GM23338 (cell line): ENCODE data around the gene CDK14. TPM values are rescaled to one million over a fixed set of nuclear protein-coding genes. Genes with fewer than 3 reads are reported as not detected.

ENCODE experiments used
- ATAC-seq: fragments of 200-7000 bp; cut with Tn5 transposase; 3 replicates; pipeline ENCODE4 v1.9.1; 2020
- DNase-seq: peaks from one replicate; pipeline ENCODE4 v3.0.0-alpha.2; 2015; ENCODE audit warnings: low spot score
- H2AFZ ChIP-seq: fragments of 200-600 bp; sonication (generic); 2 replicates; pipeline ENCODE4 v1.8.0; 2016; ENCODE audit warnings: antibody characterized with exemption, mild to moderate bottlenecking, moderate library complexity
- H3F3A ChIP-seq: fragments of 200-600 bp; sonication (generic); replicated peaks from 2 replicates; pipeline ENCODE4 v1.8.0; 2017; ENCODE audit warnings: antibody characterized with exemption, mixed run types, low read depth
- H3K27ac ChIP-seq: fragments of 200-600 bp; sonication (generic); 2 replicates; pipeline ENCODE4 v1.6.1; 2016; ENCODE audit warnings: low read depth
- H3K27me3 ChIP-seq: fragments of 200-600 bp; sonication (generic); 2 replicates; pipeline ENCODE4 v1.8.0; 2016; ENCODE audit warnings: mild to moderate bottlenecking, mixed run types, moderate library complexity; ENCODE audit not compliant: insufficient read depth
- H3K36me3 ChIP-seq: fragments of 200-600 bp; sonication (generic); 2 replicates; pipeline ENCODE4 v1.8.0; 2016; ENCODE audit warnings: mild to moderate bottlenecking; ENCODE audit not compliant: insufficient read depth
- H3K4me1 ChIP-seq: fragments of 200-600 bp; sonication (generic); 2 replicates; pipeline ENCODE4 v1.8.0; 2016; ENCODE audit warnings: mild to moderate bottlenecking, moderate library complexity; ENCODE audit not compliant: insufficient read depth
- H3K4me2 ChIP-seq: fragments of 200-600 bp; sonication (generic); 2 replicates; pipeline ENCODE4 v1.7.1; 2017; ENCODE audit warnings: mixed run types
- H3K4me3 ChIP-seq: fragments of 200-600 bp; sonication (generic); 2 replicates; pipeline ENCODE4 v1.6.1; 2016; ENCODE audit warnings: mixed run types
- H3K79me2 ChIP-seq: fragments of 200-600 bp; sonication (generic); replicated peaks from 2 replicates; pipeline ENCODE4 v1.8.0; 2017; ENCODE audit warnings: mild to moderate bottlenecking; ENCODE audit not compliant: insufficient read depth
- H3K9me2 ChIP-seq: fragments of 200-600 bp; sonication (generic); 2 replicates; pipeline ENCODE4 v1.8.0; 2017; ENCODE audit not compliant: insufficient read depth
- H4K20me1 ChIP-seq: fragments of 200-600 bp; sonication (generic); replicated peaks from 2 replicates; pipeline ENCODE4 v1.8.0; 2017; ENCODE audit warnings: mild to moderate bottlenecking; ENCODE audit not compliant: insufficient read depth
- H3K27ac Mint-ChIP-seq: 2 replicates; pipeline ENCODE4 v1.8.0; 2020; ENCODE audit warnings: inconsistent platforms, mild to moderate bottlenecking, moderate library complexity, mixed read lengths
- H3K27me3 Mint-ChIP-seq: 3 replicates; pipeline ENCODE4 v1.8.0; 2022; ENCODE audit warnings: low read depth, mild to moderate bottlenecking, moderate library complexity, mixed read lengths, inconsistent platforms; ENCODE audit not compliant: insufficient read depth, poor library complexity
- H3K36me3 Mint-ChIP-seq: 3 replicates; pipeline ENCODE4 v1.8.0; 2021; ENCODE audit warnings: low read depth, mild to moderate bottlenecking, inconsistent platforms, moderate library complexity, mixed read lengths
- H3K4me1 Mint-ChIP-seq: 3 replicates; pipeline ENCODE4 v1.8.0; 2020; ENCODE audit warnings: mild to moderate bottlenecking, inconsistent platforms, mixed read lengths
- H3K4me3 Mint-ChIP-seq: 3 replicates; pipeline ENCODE4 v1.8.0; 2021; ENCODE audit warnings: moderate library complexity, mild to moderate bottlenecking, inconsistent platforms, mixed read lengths
- H3K9me3 Mint-ChIP-seq: 3 replicates; pipeline ENCODE4 v1.8.0; 2020; ENCODE audit warnings: moderate library complexity, mild to moderate bottlenecking, inconsistent platforms, mixed read lengths
- ETS1 ChIP-seq: IDR thresholded peaks from 2 replicates; pipeline ENCODE4 v1.6.1; 2016; ENCODE audit warnings: antibody characterized with exemption
- EZH2 ChIP-seq: fragments of 200-600 bp; sonication (generic); IDR thresholded peaks from one replicate; pipeline ENCODE4 v1.8.0; 2017; ENCODE audit warnings: antibody characterized with exemption, mild to moderate bottlenecking, low read depth; ENCODE audit not compliant: unreplicated experiment
- EZH2phosphoT487 ChIP-seq: fragments of 200-600 bp; sonication (generic); IDR thresholded peaks from one replicate; pipeline ENCODE4 v1.8.1; 2018; ENCODE audit warnings: antibody characterized with exemption; ENCODE audit not compliant: unreplicated experiment
- NANOG ChIP-seq: IDR thresholded peaks from 2 replicates; pipeline ENCODE4 v1.6.1; 2016; ENCODE audit warnings: antibody characterized with exemption, borderline replicate concordance
- POLR2AphosphoS5 ChIP-seq: IDR thresholded peaks from 2 replicates; pipeline ENCODE4 v1.6.1; 2016; ENCODE audit warnings: antibody characterized with exemption, low read depth
- STAT1 ChIP-seq: IDR thresholded peaks from one replicate; pipeline ENCODE4 v1.6.1; 2016; ENCODE audit warnings: antibody characterized with exemption; ENCODE audit not compliant: unreplicated experiment
- ZNF462 ChIP-seq: fragments of 250-450 bp; sonication (Bioruptor Pico); IDR thresholded peaks from 2 replicates; pipeline ENCODE4 v1.5.0; 2020; ENCODE audit warnings: mild to moderate bottlenecking, moderate library complexity
- polyA plus RNA-seq: library from polyadenylated mRNA; unstranded; fragments of >200 nt; fragmentation: Nextera tagmentation; extraction: Ambion mirVana; gene quantifications from 2 replicates; pipeline ENCODE4 v1.2.1, GENCODE V29; 2016
- total RNA-seq: library from RNA; depleted of rRNA; stranded (reverse); fragments of >200 nt; shearing (Covaris generic); gene quantifications from 2 replicates; pipeline ENCODE4 v1.2.3, GENCODE V29; 2014
- TF ChIP-seq, protein P1 (sequence below): IDR thresholded peaks from one replicate; pipeline ENCODE4 v1.6.1; 2018; ENCODE audit warnings: antibody characterized with exemption; ENCODE audit not compliant: unreplicated experiment

The CDK14 gene
- total and polyA plus RNA-seq, 2 experiments from 2014 or later = 11.2 to 24.0 TPM

GRCh38 chr7:91240376-91240941, 644.3 kb downstream of the CDK14 start:
- TF ChIP-seq STAT1 (no peak), POLR2AphosphoS5 (no peak), EZH2phosphoT487 (no peak), NANOG (no peak)
- no peak overlapping the region for H2AFZ ChIP-seq
- no peaks in the 10 kb centered on the region for H3F3A ChIP-seq
- no peak for ATAC-seq
- H3K9me2 ChIP-seq = no peaks in the 10 kb centered on the region
- Mint-ChIP-seq H3K4me1 (peaks cover 10% of the 10 kb centered on the region; the same call in 2 of the 3 replicates), H3K27me3 (no peaks in the 10 kb centered on the region), H3K4me3 (no peak overlapping the region), H3K9me3 (no peaks in the 10 kb centered on the region), H3K27ac (no peak overlapping the region), H3K36me3 (no peaks in the 10 kb centered on the region)
- H3K36me3 ChIP-seq = no peaks in the 10 kb centered on the region
- DNase-seq = no peak
- H3K4me1 ChIP-seq = no peaks in the 10 kb centered on the region; the same call in 1 of the 2 replicates
- no peak overlapping the region for H3K27ac ChIP-seq
- H3K79me2 ChIP-seq = no peaks in the 10 kb centered on the region
- no peak overlapping the region for H3K4me2 ChIP-seq
- H4K20me1 ChIP-seq = no peaks in the 10 kb centered on the region
- H3K27me3 ChIP-seq = no peaks in the 10 kb centered on the region
- H3K4me3 ChIP-seq = no peak overlapping the region

DNA sequence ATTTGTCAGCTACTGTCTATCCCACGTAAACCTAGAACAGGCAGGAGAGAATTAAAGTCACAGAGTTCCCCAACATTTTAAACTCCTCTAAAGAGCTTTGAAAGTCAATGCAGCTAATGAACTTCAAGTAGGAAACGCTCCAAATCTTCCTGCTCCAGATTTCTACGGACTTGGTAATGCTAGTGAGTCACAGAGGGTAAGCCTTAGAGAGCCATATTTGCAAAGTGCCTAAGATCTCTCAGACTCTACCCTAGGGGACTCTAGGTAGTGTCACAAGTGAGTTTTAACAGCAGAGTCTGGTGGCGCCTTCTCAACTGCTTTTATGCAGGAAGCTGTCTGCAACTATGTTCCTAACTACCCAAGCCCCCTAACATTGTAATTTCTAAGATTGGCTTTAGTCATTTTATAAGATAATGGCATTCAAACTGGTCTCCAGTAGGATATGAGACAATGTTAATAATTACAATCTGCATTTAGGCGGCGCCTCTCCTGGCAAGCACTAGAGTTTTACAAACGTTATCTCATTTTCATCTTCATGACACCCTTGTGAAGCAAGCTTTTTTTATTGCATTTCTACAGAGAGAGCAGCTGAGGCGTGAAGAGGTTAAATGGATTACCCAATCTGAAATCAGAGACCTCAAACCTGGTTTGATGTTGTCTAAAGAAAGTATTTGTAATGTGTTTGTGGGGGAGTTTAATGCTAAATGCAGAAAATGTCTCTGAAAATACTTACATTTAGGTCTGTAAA, 646.1 kb downstream of the CDK14 start:
- H4K20me1 ChIP-seq = no peaks in the 10 kb centered on the region
- ATAC-seq (no peak), DNase-seq (no peak)
- TF ChIP-seq ETS1 (no peak), STAT1 (no peak), EZH2 (no peak), EZH2phosphoT487 (no peak), ZNF462 (no peak)
- TF ChIP-seq, protein P1, sequence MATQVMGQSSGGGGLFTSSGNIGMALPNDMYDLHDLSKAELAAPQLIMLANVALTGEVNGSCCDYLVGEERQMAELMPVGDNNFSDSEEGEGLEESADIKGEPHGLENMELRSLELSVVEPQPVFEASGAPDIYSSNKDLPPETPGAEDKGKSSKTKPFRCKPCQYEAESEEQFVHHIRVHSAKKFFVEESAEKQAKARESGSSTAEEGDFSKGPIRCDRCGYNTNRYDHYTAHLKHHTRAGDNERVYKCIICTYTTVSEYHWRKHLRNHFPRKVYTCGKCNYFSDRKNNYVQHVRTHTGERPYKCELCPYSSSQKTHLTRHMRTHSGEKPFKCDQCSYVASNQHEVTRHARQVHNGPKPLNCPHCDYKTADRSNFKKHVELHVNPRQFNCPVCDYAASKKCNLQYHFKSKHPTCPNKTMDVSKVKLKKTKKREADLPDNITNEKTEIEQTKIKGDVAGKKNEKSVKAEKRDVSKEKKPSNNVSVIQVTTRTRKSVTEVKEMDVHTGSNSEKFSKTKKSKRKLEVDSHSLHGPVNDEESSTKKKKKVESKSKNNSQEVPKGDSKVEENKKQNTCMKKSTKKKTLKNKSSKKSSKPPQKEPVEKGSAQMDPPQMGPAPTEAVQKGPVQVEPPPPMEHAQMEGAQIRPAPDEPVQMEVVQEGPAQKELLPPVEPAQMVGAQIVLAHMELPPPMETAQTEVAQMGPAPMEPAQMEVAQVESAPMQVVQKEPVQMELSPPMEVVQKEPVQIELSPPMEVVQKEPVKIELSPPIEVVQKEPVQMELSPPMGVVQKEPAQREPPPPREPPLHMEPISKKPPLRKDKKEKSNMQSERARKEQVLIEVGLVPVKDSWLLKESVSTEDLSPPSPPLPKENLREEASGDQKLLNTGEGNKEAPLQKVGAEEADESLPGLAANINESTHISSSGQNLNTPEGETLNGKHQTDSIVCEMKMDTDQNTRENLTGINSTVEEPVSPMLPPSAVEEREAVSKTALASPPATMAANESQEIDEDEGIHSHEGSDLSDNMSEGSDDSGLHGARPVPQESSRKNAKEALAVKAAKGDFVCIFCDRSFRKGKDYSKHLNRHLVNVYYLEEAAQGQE = no peak
- H3K36me3 ChIP-seq = no peaks in the 10 kb centered on the region
- H3K27ac Mint-ChIP-seq = no peak overlapping the region
- no peaks in the 10 kb centered on the region for H3K27me3 ChIP-seq
- H3K4me1 Mint-ChIP-seq = peaks cover 4% of the 10 kb centered on the region; the same call in 2 of the 3 replicates
- H3K4me3 ChIP-seq = no peak overlapping the region
- no peaks in the 10 kb centered on the region for H3K4me1 ChIP-seq
- no peaks in the 10 kb centered on the region for H3K9me3 Mint-ChIP-seq
- H3K9me2 ChIP-seq = 0 out of 2 replicates have a peak, but pooled peaks cover 8% of the 10 kb centered on the region
- no peaks in the 10 kb centered on the region for H3F3A ChIP-seq
- H3K79me2 ChIP-seq = no peaks in the 10 kb centered on the region
- H3K4me3 Mint-ChIP-seq = no peak overlapping the region
- H3K36me3 Mint-ChIP-seq = no peaks in the 10 kb centered on the region
- no peaks in the 10 kb centered on the region for H3K27me3 Mint-ChIP-seq
- no peak overlapping the region for H3K4me2 ChIP-seq
- no peak overlapping the region for H2AFZ ChIP-seq
- no peak overlapping the region for H3K27ac ChIP-seq
